Vagina (tissue), 2 donors: ENCODE measurements around the gene BIRC5.
A peak's percentile ranks its signal among the peaks of the same experiment; 100 is the strongest.

Experiments used
- POLR2A ChIP-seq, 2 donors: fragments of 450-650 bp; IDR thresholded peaks; one replicate each; pipeline ENCODE4 v1.6.1; 2017; ENCODE audit warnings: antibody characterized with exemption in 2 of 2, mild to moderate bottlenecking in 2 of 2, moderate library complexity in 2 of 2
- POLR2AphosphoS5 ChIP-seq, 2 donors: sonication (generic); formaldehyde crosslinking; IDR thresholded peaks; one replicate each; pipeline ENCODE4 v1.9.0; 2017; ENCODE audit warnings: antibody characterized with exemption in 2 of 2, mild to moderate bottlenecking in 2 of 2, low read depth in 1 of 2; ENCODE audit not compliant: insufficient read depth in 1 of 2
- TF ChIP-seq, protein P1 (sequence below), 3 experiments: fragments of 450-650 bp in 2 of 3; fragments of 200-600 bp in 1 of 3; sonication (generic) in 1 of 3; IDR thresholded peaks; one replicate each; pipeline ENCODE4 v1.5.1; 2017 to 2019; ENCODE audit warnings: antibody characterized with exemption in 3 of 3, mild to moderate bottlenecking in 2 of 3, moderate library complexity in 2 of 3

DNA sequence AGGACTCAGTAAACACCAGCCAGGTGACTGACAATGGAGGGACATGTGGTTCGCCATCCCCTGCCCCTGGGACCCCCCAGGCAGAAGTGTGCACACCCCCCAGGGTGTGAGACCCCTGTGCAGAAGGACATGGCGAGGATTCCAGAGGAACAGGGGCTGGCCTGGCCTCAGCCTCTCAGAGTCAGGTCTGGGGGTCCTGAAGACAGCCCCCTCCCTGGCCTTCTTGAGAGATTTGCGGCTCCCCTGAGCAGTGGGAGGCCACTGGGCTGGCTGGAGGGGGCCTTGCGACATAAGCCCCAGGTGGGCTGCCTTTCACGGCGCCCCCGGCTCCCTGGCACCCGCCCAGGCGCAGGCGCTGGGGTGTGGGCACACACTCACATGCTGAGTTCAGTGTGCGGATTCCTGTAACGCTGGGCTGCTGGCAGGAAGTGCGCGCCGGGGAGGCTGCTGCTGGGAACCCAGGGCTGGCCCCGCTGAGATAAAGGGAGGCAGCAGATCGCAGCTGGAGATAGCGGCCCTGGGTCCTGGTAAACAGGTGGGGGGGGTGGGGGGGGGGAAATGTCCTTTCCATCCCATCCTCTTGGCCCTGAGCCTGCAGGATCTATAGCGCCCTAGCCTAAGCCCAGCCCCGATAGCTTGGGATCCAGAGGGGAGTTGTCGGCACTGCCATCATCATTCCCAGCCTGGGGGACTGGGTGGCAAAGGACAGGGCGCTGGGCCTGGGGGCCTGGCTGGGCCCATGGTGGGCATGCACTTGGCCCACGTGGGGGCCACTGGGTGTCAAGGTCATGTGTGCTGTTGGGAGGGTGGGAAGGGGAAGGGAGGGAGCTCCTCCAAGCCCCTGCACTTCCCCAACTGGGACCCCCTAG lies 44.5 kb downstream of the BIRC5 start:
- no peak for TF ChIP-seq POLR2A (IDR thresholded peaks at IDR 0.05)
- TF ChIP-seq, protein P1, sequence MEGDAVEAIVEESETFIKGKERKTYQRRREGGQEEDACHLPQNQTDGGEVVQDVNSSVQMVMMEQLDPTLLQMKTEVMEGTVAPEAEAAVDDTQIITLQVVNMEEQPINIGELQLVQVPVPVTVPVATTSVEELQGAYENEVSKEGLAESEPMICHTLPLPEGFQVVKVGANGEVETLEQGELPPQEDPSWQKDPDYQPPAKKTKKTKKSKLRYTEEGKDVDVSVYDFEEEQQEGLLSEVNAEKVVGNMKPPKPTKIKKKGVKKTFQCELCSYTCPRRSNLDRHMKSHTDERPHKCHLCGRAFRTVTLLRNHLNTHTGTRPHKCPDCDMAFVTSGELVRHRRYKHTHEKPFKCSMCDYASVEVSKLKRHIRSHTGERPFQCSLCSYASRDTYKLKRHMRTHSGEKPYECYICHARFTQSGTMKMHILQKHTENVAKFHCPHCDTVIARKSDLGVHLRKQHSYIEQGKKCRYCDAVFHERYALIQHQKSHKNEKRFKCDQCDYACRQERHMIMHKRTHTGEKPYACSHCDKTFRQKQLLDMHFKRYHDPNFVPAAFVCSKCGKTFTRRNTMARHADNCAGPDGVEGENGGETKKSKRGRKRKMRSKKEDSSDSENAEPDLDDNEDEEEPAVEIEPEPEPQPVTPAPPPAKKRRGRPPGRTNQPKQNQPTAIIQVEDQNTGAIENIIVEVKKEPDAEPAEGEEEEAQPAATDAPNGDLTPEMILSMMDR (IDR thresholded peaks at IDR 0.05): no peak
- TF ChIP-seq POLR2AphosphoS5 (IDR thresholded peaks at IDR 0.05; ENCODE audit: insufficient read depth in 1 of 2, low read depth in 1 of 2): peak in 1 of 2 donors; percentile 26
